Chondrocyte (in vitro differentiated cells): Measurements from ENCODE around the gene CEP43. TPM values are rescaled to one million over a fixed set of nuclear protein-coding genes. Genes with fewer than 3 reads are reported as not detected.
"Not testable (repeated sequence)": the region's sequence is repeated elsewhere in the genome, so short reads cannot be mapped to it uniquely, and the experiment has no call there.

Experiments used
- DNase-seq: peaks from one replicate; pipeline ENCODE4 v3.0.0; 2021; ENCODE audit warnings: mixed read lengths, low spot score
- H3K27ac Mint-ChIP-seq: one replicate; pipeline ENCODE4 v1.8.0; 2021; ENCODE audit warnings: mild to moderate bottlenecking, moderate library complexity, mixed read lengths; ENCODE audit not compliant: unreplicated experiment
- H3K27me3 Mint-ChIP-seq: 2 replicates; pipeline ENCODE4 v1.8.0; 2021; ENCODE audit warnings: low read depth, mixed read lengths
- H3K36me3 Mint-ChIP-seq: 2 replicates; pipeline ENCODE4 v1.8.0; 2021; ENCODE audit warnings: low read depth, mixed read lengths
- H3K4me1 Mint-ChIP-seq: 2 replicates; pipeline ENCODE4 v1.8.0; 2021; ENCODE audit warnings: low read depth, mild to moderate bottlenecking, mixed read lengths
- H3K4me3 Mint-ChIP-seq: one replicate; pipeline ENCODE4 v1.8.0; 2021; ENCODE audit warnings: mild to moderate bottlenecking, moderate library complexity, mixed read lengths; ENCODE audit not compliant: unreplicated experiment
- H3K9me3 Mint-ChIP-seq: 2 replicates; pipeline ENCODE4 v1.8.0; 2021; ENCODE audit warnings: low read depth, mixed read lengths
- CTCF ChIP-seq: fragments of 200-600 bp; sonication (generic); IDR thresholded peaks from 2 replicates; pipeline ENCODE4 v1.5.0; 2021; ENCODE audit warnings: antibody characterized with exemption, mild to moderate bottlenecking, moderate library complexity
- long read RNA-seq: library from polyadenylated mRNA; stranded (forward); transcript quantifications from one replicate; pipeline ENCODE4 v2.0.0, GENCODE V29; 2021
- total RNA-seq: library from RNA; stranded (reverse); gene quantifications from 3 replicates; pipeline ENCODE4 v1.2.1, GENCODE V29; 2021

Gene CEP43
- total RNA-seq = 11.7 to 15.4 TPM (median 11.7 TPM) in 3 replicates
- long read RNA-seq, full-length matches to known transcripts = 13 of 17 reads
- long read RNA-seq, partial matches to known transcripts = 1 of 17 reads
- long read RNA-seq, other reads (novel, unspliced or antisense) = 3 of 17 reads

GRCh38 chr6:166999145-166999883 is at the start of gene CEP43:
TSS of gene CEP43 (plus strand) at chr6:166999397. CDS start at chr6:166999413, 16 bp downstream.
- no peaks in the 10 kb centered on the region for H3K27me3 Mint-ChIP-seq
- no peak for TF ChIP-seq CTCF
- DNase-seq = peak; percentile 96
- peak within 1 kb of the TSS; percentile 83 for H3K4me3 Mint-ChIP-seq
- no peaks in the 10 kb centered on the region for H3K36me3 Mint-ChIP-seq
- H3K9me3 Mint-ChIP-seq = no peaks in the 10 kb centered on the region
- H3K27ac Mint-ChIP-seq = peak within 1 kb of the TSS; percentile 89
- H3K4me1 Mint-ChIP-seq = peaks cover 24% of the 10 kb centered on the region

- DNase-seq = no peak
- H3K27ac Mint-ChIP-seq = no peak overlapping the region
- no peaks in the 10 kb centered on the region for H3K9me3 Mint-ChIP-seq
- H3K27me3 Mint-ChIP-seq = no peaks in the 10 kb centered on the region
- H3K4me1 Mint-ChIP-seq = no peaks in the 10 kb centered on the region
- no peak for TF ChIP-seq CTCF
- H3K4me3 Mint-ChIP-seq = no peak overlapping the region
- peaks cover 9% of the 10 kb centered on the region for H3K36me3 Mint-ChIP-seq
Measured at GRCh38 chr6:166949528-166950442, 49.4 kb upstream of the CEP43 start.

- no peaks in the 10 kb centered on the region for H3K27me3 Mint-ChIP-seq
- no peak for DNase-seq
- no peak overlapping the region for H3K4me3 Mint-ChIP-seq
- no peak overlapping the region for H3K27ac Mint-ChIP-seq
- no peak for TF ChIP-seq CTCF
- no peaks in the 10 kb centered on the region for H3K9me3 Mint-ChIP-seq
- peaks cover 7% of the 10 kb centered on the region for H3K36me3 Mint-ChIP-seq
- peaks cover 3% of the 10 kb centered on the region for H3K4me1 Mint-ChIP-seq
Measured at GRCh38 chr6:166950443-166950821, 48.8 kb upstream of the CEP43 start.

GRCh38 chr6:166950892-166951669 is 48.1 kb upstream of the CEP43 start:
- H3K4me3 Mint-ChIP-seq, H3K36me3 Mint-ChIP-seq, H3K27ac Mint-ChIP-seq, DNase-seq, H3K27me3 Mint-ChIP-seq, H3K4me1 Mint-ChIP-seq, H3K9me3 Mint-ChIP-seq: not testable (repeated sequence)
- TF ChIP-seq CTCF = peak; percentile 81
